ENCODE data around the gene CD44. TPM values are rescaled to one million over a fixed set of nuclear protein-coding genes. Genes with fewer than 3 reads are reported as not detected.

Gene CD44
- total RNA-seq, 1 donor from 2014 or later: 249 TPM

DNA sequence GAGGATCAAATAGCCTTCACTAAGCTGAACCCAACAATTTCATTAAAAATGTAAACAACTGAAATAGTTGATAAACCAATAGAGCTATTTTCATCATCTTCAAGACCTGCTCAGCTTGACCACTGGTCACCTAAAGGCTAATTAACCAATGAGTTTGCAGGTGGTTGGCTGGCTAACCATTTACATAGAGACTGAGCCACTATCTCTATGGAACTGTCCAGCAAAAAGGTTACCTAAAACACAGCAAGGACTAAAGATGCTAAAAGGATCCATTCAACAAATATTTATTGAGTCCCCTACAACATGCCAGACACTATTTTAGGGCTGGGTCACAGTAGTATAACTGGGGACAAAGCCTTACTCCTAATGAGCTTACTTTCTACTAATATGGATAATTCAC, 123.8 kb downstream of the CD44 start:
- no peak overlapping the region for H3K27ac Mint-ChIP-seq
- H3K36me3 Mint-ChIP-seq (ENCODE audit: low read depth): no peaks in the 10 kb centered on the region
- H3K4me1 Mint-ChIP-seq (ENCODE audit: low read depth): peaks cover 2% of the 10 kb centered on the region
- no peak for DNase-seq (ENCODE audit: low spot score)
- H3K4me3 Mint-ChIP-seq (ENCODE audit: low read depth): no peak overlapping the region
- intact Hi-C loops (cut with micrococcal nuclease): no loop called here
- no peaks in the 10 kb centered on the region for H3K9me3 Mint-ChIP-seq
- peaks cover 60% of the 10 kb centered on the region for H3K27me3 Mint-ChIP-seq (ENCODE audit: low read depth)

DNA sequence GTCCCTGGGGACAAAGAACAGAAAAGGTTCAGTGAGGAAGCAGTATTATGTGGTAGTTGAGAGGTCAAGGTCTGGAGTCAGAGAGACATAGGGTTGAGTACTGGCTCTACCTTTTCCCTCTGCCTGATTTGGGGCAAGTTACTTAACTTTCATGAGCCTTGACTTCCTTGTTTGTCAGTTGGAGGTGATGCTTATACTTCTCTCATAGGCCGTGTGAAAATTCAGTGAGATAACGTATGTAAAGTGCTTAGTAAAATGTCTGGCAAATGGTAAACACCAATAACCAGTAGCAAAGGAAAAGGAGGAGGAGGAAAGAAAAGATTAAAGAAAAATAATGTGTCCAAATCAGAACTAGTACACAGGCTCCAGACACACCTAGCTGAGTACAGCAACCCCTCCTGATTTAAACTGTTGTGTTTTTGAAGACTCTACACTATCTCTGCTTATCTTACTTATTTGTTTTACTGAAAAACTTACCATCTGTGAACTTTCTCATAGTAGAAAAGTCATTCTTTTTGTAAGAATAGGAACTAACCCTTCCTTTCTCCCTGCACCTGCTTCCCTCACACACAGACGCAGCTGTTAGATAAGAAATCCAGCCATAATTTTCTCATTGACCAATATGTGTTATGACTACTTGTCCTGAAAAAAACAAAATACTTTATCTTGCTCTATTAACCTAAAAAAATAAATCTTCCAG, 126.9 kb downstream of the CD44 start:
- H3K9me3 Mint-ChIP-seq: peaks cover 3% of the 10 kb centered on the region
- DNase-seq (ENCODE audit: low spot score): no peak
- peaks cover 46% of the 10 kb centered on the region for H3K27me3 Mint-ChIP-seq (ENCODE audit: low read depth)
- peaks cover 5% of the 10 kb centered on the region for H3K4me1 Mint-ChIP-seq (ENCODE audit: low read depth)
- H3K4me3 Mint-ChIP-seq (ENCODE audit: low read depth): no peak overlapping the region
- intact Hi-C loops (cut with micrococcal nuclease): no loop called here
- H3K27ac Mint-ChIP-seq: no peak overlapping the region
- H3K36me3 Mint-ChIP-seq (ENCODE audit: low read depth): no peaks in the 10 kb centered on the region

DNA sequence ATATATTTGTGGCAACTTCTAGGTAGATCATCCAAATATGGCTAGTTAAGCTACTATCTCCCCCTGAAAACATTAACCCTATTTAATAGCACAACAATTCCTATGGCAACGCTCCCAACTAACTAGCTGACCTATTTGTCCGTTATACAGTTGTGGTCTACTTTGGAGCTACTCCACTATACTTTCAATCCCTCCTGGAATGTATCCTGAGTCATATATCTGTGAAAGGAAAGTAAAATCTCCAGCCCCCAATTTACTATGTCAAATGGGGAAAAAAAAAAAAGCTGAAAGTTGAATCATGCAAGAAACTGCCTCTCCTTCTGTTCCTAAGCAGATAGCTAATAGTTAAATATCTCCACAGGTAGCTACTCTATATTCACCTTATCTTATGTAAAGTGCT, 128.5 kb downstream of the CD44 start:
- DNase-seq (ENCODE audit: low spot score): no peak
- H3K4me1 Mint-ChIP-seq (ENCODE audit: low read depth): peaks cover 19% of the 10 kb centered on the region
- peaks cover 32% of the 10 kb centered on the region for H3K27me3 Mint-ChIP-seq (ENCODE audit: low read depth)
- H3K9me3 Mint-ChIP-seq: peaks cover 7% of the 10 kb centered on the region
- H3K4me3 Mint-ChIP-seq (ENCODE audit: low read depth): no peak overlapping the region
- no peaks in the 10 kb centered on the region for H3K36me3 Mint-ChIP-seq (ENCODE audit: low read depth)
- intact Hi-C loops (cut with micrococcal nuclease): no loop called here
- H3K27ac Mint-ChIP-seq: no peak overlapping the region

- intact Hi-C loops (cut with micrococcal nuclease): loop anchor here (5.0 to 10.0 kb wide), 4 partner anchors 103 to 1376 kb away; partner anchors contain the start of gene LMO2
- Mint-ChIP-seq H3K27me3 (ENCODE audit: low read depth) (peaks cover 31% of the 10 kb centered on the region), H3K4me3 (ENCODE audit: low read depth) (no peak overlapping the region), H3K9me3 (peaks cover 7% of the 10 kb centered on the region), H3K36me3 (ENCODE audit: low read depth) (no peaks in the 10 kb centered on the region), H3K27ac (no peak overlapping the region), H3K4me1 (ENCODE audit: low read depth) (peaks cover 44% of the 10 kb centered on the region)
- no peak for DNase-seq (ENCODE audit: low spot score)
Measured at GRCh38 chr11:35270342-35270741, 131.4 kb downstream of the CD44 start.

- H3K4me1 Mint-ChIP-seq (ENCODE audit: low read depth): peaks cover 51% of the 10 kb centered on the region
- no peak overlapping the region for H3K27ac Mint-ChIP-seq
- peaks cover 26% of the 10 kb centered on the region for H3K27me3 Mint-ChIP-seq (ENCODE audit: low read depth)
- DNase-seq (ENCODE audit: low spot score): no peak
- H3K4me3 Mint-ChIP-seq (ENCODE audit: low read depth): no peak overlapping the region
- H3K36me3 Mint-ChIP-seq (ENCODE audit: low read depth): no peaks in the 10 kb centered on the region
- intact Hi-C loops (cut with micrococcal nuclease): loop anchor here (5.0 to 10.0 kb wide), 4 partner anchors 104 to 1376 kb away; partner anchors contain the start of gene LMO2
- peaks cover 7% of the 10 kb centered on the region for H3K9me3 Mint-ChIP-seq
Measured at GRCh38 chr11:35271031-35271430, 132.1 kb downstream of the CD44 start.

- Mint-ChIP-seq H3K4me3 (ENCODE audit: low read depth) (peak overlapping the region; percentile 23), H3K4me1 (ENCODE audit: low read depth) (peaks cover 57% of the 10 kb centered on the region), H3K27me3 (ENCODE audit: low read depth) (peaks cover 18% of the 10 kb centered on the region), H3K36me3 (ENCODE audit: low read depth) (no peaks in the 10 kb centered on the region), H3K9me3 (peaks cover 7% of the 10 kb centered on the region), H3K27ac (peak overlapping the region; percentile 79)
- peak; percentile 36 for DNase-seq (ENCODE audit: low spot score)
- intact Hi-C loops (cut with micrococcal nuclease): loop anchor here (1.0 to 10.0 kb wide), 10 partner anchors 16 to 1378 kb away; partner anchors contain the start of gene LMO2
Measured at GRCh38 chr11:35272391-35272902, 133.5 kb downstream of the CD44 start.

GRCh38 chr11:35274909-35275785, 136.2 kb downstream of the CD44 start:
- Mint-ChIP-seq H3K27me3 (ENCODE audit: low read depth) (peaks cover 12% of the 10 kb centered on the region), H3K4me1 (ENCODE audit: low read depth) (peaks cover 57% of the 10 kb centered on the region), H3K4me3 (ENCODE audit: low read depth) (no peak overlapping the region), H3K36me3 (ENCODE audit: low read depth) (no peaks in the 10 kb centered on the region), H3K9me3 (peaks cover 7% of the 10 kb centered on the region), H3K27ac (peak overlapping the region; percentile 23)
- intact Hi-C loops (cut with micrococcal nuclease): loop anchor here (5.0 to 10.0 kb wide), 4 partner anchors 108 to 1380 kb away; partner anchors contain the start of gene LMO2
- no peak for DNase-seq (ENCODE audit: low spot score)

DNA sequence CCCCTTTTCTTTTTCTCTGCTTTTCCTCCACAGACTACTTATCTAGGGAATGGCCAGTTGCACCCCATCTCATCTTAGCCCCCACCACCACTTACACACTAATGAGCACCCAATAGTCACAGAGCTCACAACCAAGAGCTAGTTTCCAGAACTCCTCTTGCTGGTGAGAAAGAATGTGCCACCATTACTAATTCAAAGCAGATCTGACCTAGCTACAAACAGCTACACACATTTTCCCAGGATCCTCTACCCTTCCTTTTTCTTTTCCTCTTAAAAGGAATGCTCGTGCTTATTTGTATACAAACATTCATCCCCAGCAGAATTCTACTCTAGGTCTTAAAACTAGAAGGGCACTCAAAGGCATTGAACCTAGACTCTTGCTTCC, 136.8 kb downstream of the CD44 start:
- peaks cover 9% of the 10 kb centered on the region for H3K27me3 Mint-ChIP-seq (ENCODE audit: low read depth)
- H3K27ac Mint-ChIP-seq: peak overlapping the region; percentile 23
- DNase-seq (ENCODE audit: low spot score): no peak
- peaks cover 53% of the 10 kb centered on the region for H3K4me1 Mint-ChIP-seq (ENCODE audit: low read depth)
- no peaks in the 10 kb centered on the region for H3K36me3 Mint-ChIP-seq (ENCODE audit: low read depth)
- H3K9me3 Mint-ChIP-seq: peaks cover 5% of the 10 kb centered on the region
- H3K4me3 Mint-ChIP-seq (ENCODE audit: low read depth): no peak overlapping the region
- intact Hi-C loops (cut with micrococcal nuclease): loop anchor here (10.0 kb wide), 2 partner anchors 621 to 1381 kb away; partner anchors contain the start of gene LMO2

DNA sequence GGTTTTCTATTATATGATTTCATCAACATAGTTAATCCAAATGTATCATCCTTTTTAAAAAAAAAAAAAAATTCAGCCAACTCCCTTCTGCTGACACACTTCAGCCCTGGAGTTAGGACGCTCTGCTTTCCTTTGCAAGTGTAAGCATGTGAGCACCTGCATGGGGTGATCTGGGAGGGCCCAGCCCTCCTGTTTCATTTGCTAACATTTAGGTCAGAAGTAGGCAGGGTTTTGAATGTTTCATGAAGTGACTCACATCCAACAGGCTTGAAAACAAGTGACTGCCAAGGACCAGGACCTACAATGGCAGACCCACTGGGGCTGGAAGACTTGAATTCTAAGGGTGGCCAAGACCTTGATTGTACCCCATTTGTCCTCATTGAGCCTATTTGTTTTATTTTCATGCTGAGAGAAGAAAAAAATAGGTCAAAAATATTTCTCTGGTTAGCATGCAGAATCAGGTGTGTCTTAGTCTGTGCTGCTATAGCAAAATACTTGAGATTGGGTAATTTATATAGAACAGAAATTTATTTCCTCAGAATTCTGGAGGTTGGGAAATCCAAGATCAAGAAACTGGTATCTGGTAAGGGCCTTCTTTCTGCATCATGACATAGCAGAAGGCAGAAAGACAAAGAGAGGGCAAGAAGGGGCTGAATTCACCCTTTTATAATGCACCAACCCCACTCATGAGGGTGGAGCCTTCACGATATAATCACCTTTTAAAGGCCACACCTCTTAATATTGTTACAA, 137.6 kb downstream of the CD44 start:
- Mint-ChIP-seq H3K4me1 (ENCODE audit: low read depth) (peaks cover 50% of the 10 kb centered on the region), H3K27ac (peak overlapping the region; percentile 24), H3K4me3 (ENCODE audit: low read depth) (no peak overlapping the region), H3K9me3 (no peaks in the 10 kb centered on the region), H3K27me3 (ENCODE audit: low read depth) (peaks cover 7% of the 10 kb centered on the region), H3K36me3 (ENCODE audit: low read depth) (no peaks in the 10 kb centered on the region)
- intact Hi-C loops (cut with micrococcal nuclease): loop anchor here (10.0 kb wide), 2 partner anchors 622 to 1382 kb away; partner anchors contain the start of gene LMO2
- DNase-seq (ENCODE audit: low spot score): no peak

DNA sequence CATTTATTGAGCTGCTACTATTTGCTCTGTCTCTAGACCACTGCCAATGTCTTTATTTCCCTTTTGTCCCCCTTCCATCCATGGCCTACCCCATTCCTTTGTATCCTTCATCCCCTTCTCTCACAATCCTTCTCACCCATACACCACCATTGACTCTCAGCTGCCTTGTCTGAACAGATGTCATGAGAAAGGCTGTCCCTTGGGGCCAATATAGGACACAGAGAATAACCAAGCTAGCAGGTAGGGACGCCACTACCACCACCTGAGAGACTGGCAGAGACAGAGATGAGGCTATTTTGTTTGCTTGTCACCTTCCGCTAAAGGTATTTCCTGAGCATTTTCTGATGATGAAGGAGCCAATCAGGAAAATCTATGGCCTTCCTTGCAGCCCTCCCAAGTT, 138.9 kb downstream of the CD44 start:
- intact Hi-C loops (cut with micrococcal nuclease): loop anchor here (10.0 kb wide), 2 partner anchors 623 to 1383 kb away; partner anchors contain the start of gene LMO2
- Mint-ChIP-seq H3K27me3 (ENCODE audit: low read depth) (peaks cover 7% of the 10 kb centered on the region), H3K36me3 (ENCODE audit: low read depth) (no peaks in the 10 kb centered on the region), H3K9me3 (no peaks in the 10 kb centered on the region), H3K27ac (no peak overlapping the region), H3K4me3 (ENCODE audit: low read depth) (no peak overlapping the region), H3K4me1 (ENCODE audit: low read depth) (peaks cover 49% of the 10 kb centered on the region)
- DNase-seq (ENCODE audit: low spot score): no peak

GRCh38 chr11:35280727-35281126, 141.8 kb downstream of the CD44 start:
- no peaks in the 10 kb centered on the region for H3K9me3 Mint-ChIP-seq
- no peak overlapping the region for H3K27ac Mint-ChIP-seq
- H3K36me3 Mint-ChIP-seq (ENCODE audit: low read depth): no peaks in the 10 kb centered on the region
- H3K4me1 Mint-ChIP-seq (ENCODE audit: low read depth): peaks cover 30% of the 10 kb centered on the region
- no peak overlapping the region for H3K4me3 Mint-ChIP-seq (ENCODE audit: low read depth)
- DNase-seq (ENCODE audit: low spot score): no peak
- no peaks in the 10 kb centered on the region for H3K27me3 Mint-ChIP-seq (ENCODE audit: low read depth)
- intact Hi-C loops (cut with micrococcal nuclease): no loop called here

- no peak for DNase-seq (ENCODE audit: low spot score)
- no peaks in the 10 kb centered on the region for H3K36me3 Mint-ChIP-seq (ENCODE audit: low read depth)
- intact Hi-C loops (cut with micrococcal nuclease): no loop called here
- no peaks in the 10 kb centered on the region for H3K27me3 Mint-ChIP-seq (ENCODE audit: low read depth)
- H3K4me3 Mint-ChIP-seq (ENCODE audit: low read depth): no peak overlapping the region
- peaks cover 25% of the 10 kb centered on the region for H3K4me1 Mint-ChIP-seq (ENCODE audit: low read depth)
- no peak overlapping the region for H3K27ac Mint-ChIP-seq
- H3K9me3 Mint-ChIP-seq: no peaks in the 10 kb centered on the region
Measured at GRCh38 chr11:35281169-35281688, 142.3 kb downstream of the CD44 start.

Data from activated T-helper 2 cell treated with anti-CD3 and anti-CD28 coated beads, Interferon-gamma antibody, Interleukin-2, Interleukin-4, amounts not matched to agents 10 μg/mL and 5 μg/mL and 100 μg/mL, durations not matched to agents 14 hours and 24 hours and 36 hours (primary cell).